Calu3 (cell line): ENCODE data around the gene EBLN1. TPM values are rescaled to one million over a fixed set of nuclear protein-coding genes. Genes with fewer than 3 reads are reported as not detected.

Experiments used
- BruUV-seq: library from RNA; stranded (reverse); fragments of 400-500 nt; replicated peaks from 2 replicates; lab custom pipeline; 2021; lab: Mats Ljungman, UMichigan
- CTCF ChIA-PET: fragments of 300-600 bp; sonication (Branson Sonifier 250); formaldehyde crosslinking; loops from one replicate; lab custom pipeline; 2022; ENCODE audit warnings: antibody characterized with exemption; lab: Charles Lee
- DNase-seq: peaks from one replicate; pipeline ENCODE4 v3.0.0; 2022
- H3K27ac Mint-ChIP-seq: one replicate; pipeline ENCODE4 v1.8.0; 2022; ENCODE audit warnings: mixed read lengths; ENCODE audit not compliant: unreplicated experiment
- H3K27me3 Mint-ChIP-seq: one replicate; pipeline ENCODE4 v1.8.0; 2022; ENCODE audit warnings: mixed read lengths; ENCODE audit not compliant: unreplicated experiment
- H3K36me3 Mint-ChIP-seq: one replicate; pipeline ENCODE4 v1.8.0; 2022; ENCODE audit warnings: mild to moderate bottlenecking, moderate library complexity, mixed read lengths; ENCODE audit not compliant: insufficient read depth, unreplicated experiment
- H3K4me1 Mint-ChIP-seq: one replicate; pipeline ENCODE4 v1.8.0; 2022; ENCODE audit warnings: mild to moderate bottlenecking, low read depth, mixed read lengths; ENCODE audit not compliant: unreplicated experiment
- H3K4me3 Mint-ChIP-seq: one replicate; pipeline ENCODE4 v1.8.0; 2022; ENCODE audit warnings: mild to moderate bottlenecking, low read depth, moderate library complexity, mixed read lengths; ENCODE audit not compliant: unreplicated experiment
- H3K9me3 Mint-ChIP-seq: one replicate; pipeline ENCODE4 v1.8.0; 2022; ENCODE audit warnings: low read depth, mixed read lengths; ENCODE audit not compliant: unreplicated experiment
- CTCF ChIP-seq: fragments of 200-600 bp; IDR thresholded peaks from one replicate; pipeline ENCODE4 v1.8.0; 2022; ENCODE audit warnings: antibody characterized with exemption; ENCODE audit not compliant: unreplicated experiment
- intact Hi-C: fragments of 100-400 bp; cut with micrococcal nuclease; formaldehyde crosslinking; loops from one replicate; pipeline ENCODE4 v1.10.0; 2022; ENCODE audit not compliant: unreplicated experiment
- total RNA-seq: library from RNA; stranded (reverse); gene quantifications from 2 replicates; pipeline ENCODE4 v1.2.3, GENCODE V29; 2022

The EBLN1 gene
- total RNA-seq, 1 experiment from 2014 or later = not detected

GRCh38 chr10:22258471-22258870 lies 40.7 kb upstream of the EBLN1 start:
- intact Hi-C loops = no loop called here
- Mint-ChIP-seq H3K27ac (no peak overlapping the region), H3K9me3 (no peaks in the 10 kb centered on the region), H3K4me1 (no peaks in the 10 kb centered on the region), H3K27me3 (no peaks in the 10 kb centered on the region), H3K4me3 (no peak overlapping the region), H3K36me3 (no peaks in the 10 kb centered on the region)
- no TSS peak for BruUV-seq
- CTCF ChIA-PET = interaction anchor here (0.6 kb wide), 1 partner anchor 254 kb away, joined by 4 read pairs; no protein-coding TSS in a partner anchor
- TF ChIP-seq CTCF = no peak
- no peak for DNase-seq

- no peaks in the 10 kb centered on the region for H3K9me3 Mint-ChIP-seq
- CTCF ChIA-PET = no interaction called here
- no peak overlapping the region for H3K27ac Mint-ChIP-seq
- intact Hi-C loops = no loop called here
- TSS peak; percentile 30 for BruUV-seq
- TF ChIP-seq CTCF = no peak
- DNase-seq = no peak
- no peaks in the 10 kb centered on the region for H3K4me1 Mint-ChIP-seq
- peaks cover 13% of the 10 kb centered on the region for H3K36me3 Mint-ChIP-seq
- H3K27me3 Mint-ChIP-seq = no peaks in the 10 kb centered on the region
- peak overlapping the region; percentile 80 for H3K4me3 Mint-ChIP-seq
These were observed 35.7 kb upstream of the EBLN1 start for GRCh38 chr10:22253580-22253882.

GRCh38 chr10:22252801-22253579 lies 35.2 kb upstream of the EBLN1 start:
- H3K9me3 Mint-ChIP-seq = no peaks in the 10 kb centered on the region
- H3K4me3 Mint-ChIP-seq = peak overlapping the region; percentile 80
- intact Hi-C loops = no loop called here
- H3K27me3 Mint-ChIP-seq = no peaks in the 10 kb centered on the region
- H3K4me1 Mint-ChIP-seq = no peaks in the 10 kb centered on the region
- H3K36me3 Mint-ChIP-seq = peaks cover 13% of the 10 kb centered on the region
- DNase-seq = peak; percentile 27
- H3K27ac Mint-ChIP-seq = peak overlapping the region; percentile 71
- CTCF ChIA-PET = no interaction called here
- BruUV-seq = no TSS peak
- TF ChIP-seq CTCF = no peak

- H3K4me1 Mint-ChIP-seq = peaks cover 4% of the 10 kb centered on the region
- no peaks in the 10 kb centered on the region for H3K9me3 Mint-ChIP-seq
- peak; percentile 32 for DNase-seq
- peak overlapping the region; percentile 90 for H3K27ac Mint-ChIP-seq
- H3K27me3 Mint-ChIP-seq = no peaks in the 10 kb centered on the region
- no TSS peak for BruUV-seq
- TF ChIP-seq CTCF = no peak
- peak overlapping the region; percentile 80 for H3K4me3 Mint-ChIP-seq
- H3K36me3 Mint-ChIP-seq = peaks cover 13% of the 10 kb centered on the region
- intact Hi-C loops = no loop called here
- CTCF ChIA-PET = no interaction called here
These were observed 34.5 kb upstream of the EBLN1 start for GRCh38 chr10:22252224-22252800.
